NCI-H2029 (cell line): ENCODE measurements around the gene DNASE1L1.
A peak's percentile ranks its signal among the peaks of the same experiment; 100 is the strongest.

ENCODE experiments used
- DNase-seq: peaks from one replicate; lab custom pipeline; 2025; lab: John Stamatoyannopoulos, UW

DNASE1L1 gene

DNA sequence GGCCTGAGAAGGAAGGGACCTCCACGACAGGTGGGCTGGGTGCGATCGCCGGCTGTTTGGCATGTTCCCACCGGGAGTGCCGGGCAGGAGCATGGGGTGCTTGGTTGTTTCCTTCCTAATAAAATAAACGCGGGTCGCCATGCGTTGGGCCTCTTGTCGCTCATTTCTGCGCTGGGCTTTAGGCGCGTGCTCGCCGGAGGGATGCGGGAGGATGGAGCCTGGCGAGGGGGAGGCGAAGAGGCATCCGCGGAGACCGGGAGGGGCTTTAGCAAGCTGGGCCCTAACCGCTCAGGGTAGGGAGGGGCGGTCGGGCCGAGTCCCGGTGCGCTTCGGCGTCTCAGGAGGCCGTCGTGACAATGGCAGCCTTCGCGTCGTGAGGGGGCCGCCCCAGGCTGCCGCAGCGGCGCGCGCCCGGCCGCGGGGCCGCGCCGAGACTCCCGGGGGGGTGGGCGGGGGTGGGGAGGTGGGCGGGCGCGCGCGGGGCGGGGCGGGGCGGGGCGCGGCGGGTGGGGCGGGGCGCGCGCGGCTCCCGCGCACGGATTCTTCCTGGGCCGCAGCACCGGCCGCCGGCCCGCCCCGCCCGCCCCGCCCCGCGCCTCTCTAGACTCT lies 27.4 kb upstream of the DNASE1L1 start:
- no peak for DNase-seq

DNA sequence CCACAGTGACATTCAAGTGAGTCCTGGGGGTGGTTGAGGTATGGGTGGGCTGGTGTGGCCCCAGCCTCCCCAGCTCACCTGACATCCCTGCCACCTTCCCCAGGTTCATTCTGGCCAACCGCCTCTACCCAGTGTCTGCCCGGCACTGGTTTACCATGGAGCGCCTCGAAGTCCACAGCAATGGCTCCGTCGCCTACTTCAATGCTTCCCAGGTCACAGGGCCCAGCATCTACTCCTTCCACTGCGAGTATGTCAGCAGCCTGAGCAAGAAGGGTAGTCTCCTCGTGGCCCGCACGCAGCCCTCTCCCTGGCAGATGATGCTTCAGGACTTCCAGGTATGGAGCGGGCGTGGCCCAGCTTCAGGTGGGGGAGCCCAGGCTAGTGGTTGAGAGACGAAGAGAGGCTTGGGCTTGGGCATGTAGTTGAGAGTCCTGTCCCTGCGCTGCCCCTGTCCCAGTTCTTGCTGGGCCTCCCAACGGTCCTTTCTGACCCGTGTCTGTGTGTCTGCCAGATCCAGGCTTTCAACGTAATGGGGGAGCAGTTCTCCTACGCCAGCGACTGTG lies 26.2 kb upstream of the DNASE1L1 start:
- no peak for DNase-seq

DNA sequence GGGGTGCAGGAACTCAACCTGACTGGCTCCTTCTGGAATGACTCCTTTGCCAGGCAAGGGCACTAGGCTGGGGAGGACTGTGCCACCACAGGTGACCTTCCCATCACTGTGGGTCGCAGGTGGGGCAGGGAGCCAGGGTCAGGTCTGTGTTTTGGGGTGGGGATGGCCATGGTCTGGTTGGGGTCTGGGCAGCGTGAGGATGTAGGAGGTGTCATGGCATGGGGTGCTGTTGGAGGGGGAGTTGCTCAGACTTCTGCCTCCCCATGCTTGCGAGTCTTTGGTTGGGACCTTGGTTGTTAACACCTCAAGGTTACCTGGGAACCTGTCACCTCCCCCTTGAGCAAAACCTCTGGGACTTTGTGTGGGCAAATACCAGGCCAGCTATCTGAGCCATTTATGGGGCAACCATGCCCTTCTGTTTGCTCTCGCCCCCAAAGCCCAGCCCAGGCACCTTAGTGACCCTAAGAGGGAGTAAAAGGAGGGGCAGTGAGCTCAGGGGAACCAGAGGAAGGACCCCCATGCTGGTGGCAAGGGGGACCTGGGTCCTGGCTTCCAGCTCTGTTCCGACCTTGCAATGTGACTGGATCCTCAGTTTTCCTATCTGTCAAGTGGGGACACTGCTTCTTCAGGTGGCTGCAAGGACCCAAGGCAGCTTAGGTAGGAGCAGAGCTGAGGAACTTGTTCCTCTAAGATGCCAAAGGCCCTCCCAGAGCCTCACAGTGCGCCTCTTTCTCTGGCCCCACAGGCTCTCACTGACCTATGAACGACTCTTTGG lies 25.5 kb upstream of the DNASE1L1 start:
- no peak for DNase-seq

DNA sequence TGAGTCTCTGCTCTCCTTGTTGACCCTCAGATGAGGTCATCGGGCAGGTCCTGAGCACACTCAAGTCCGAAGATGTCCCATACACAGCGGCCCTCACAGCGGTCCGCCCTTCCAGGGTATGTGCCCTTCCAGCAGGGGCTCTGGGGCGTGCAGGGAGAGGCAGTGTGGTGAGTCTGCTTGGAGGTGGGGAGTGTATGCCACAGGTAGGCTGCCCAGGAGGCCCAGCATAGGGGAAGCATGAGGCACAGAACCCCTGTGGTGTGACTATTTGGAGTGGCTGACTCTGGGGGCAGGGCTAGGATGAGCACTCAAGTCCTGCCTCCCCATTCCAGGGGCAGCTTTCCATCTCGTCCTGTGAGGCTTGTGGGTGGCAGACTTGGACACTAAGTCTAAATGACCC lies 24.6 kb upstream of the DNASE1L1 start:
- DNase-seq, result no peak

DNA sequence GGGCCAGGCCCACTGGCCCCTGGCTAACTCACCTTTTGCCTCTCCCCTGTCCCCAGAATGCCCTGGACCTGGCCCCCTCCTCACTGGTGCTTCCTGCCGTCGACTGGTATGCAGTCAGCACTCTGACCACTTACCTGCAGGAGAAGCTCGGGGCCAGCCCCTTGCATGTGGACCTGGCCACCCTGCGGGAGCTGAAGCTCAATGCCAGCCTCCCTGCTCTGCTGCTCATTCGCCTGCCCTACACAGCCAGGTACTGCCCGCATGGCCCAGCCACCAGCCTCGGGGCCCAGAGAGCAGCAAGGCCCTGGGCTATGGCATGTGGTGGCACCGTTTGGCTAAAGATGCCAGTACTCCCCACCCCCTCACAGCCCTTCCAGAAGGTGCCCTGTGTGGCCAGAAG lies 23.2 kb upstream of the DNASE1L1 start:
- no peak for DNase-seq

DNA sequence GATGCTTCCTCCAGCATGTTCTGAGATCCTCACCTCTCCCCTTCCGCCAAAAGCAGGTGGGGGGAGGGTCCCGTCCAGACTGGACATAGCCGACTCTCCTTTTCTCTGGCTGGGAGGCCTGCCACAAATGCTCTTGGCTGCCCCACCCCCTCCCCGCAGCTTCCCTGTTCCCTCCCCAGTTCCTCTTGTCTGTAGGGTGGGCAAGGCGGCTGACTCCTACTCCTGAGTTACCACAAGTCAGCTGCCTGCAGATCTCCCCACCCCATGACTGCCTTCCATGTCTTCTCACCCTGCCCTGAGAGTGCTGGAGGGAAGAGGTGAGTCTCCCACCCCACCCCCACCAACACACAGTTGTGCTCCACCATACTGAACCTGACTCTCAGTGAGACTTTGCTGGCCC lies 22.3 kb upstream of the DNASE1L1 start:
- DNase-seq, result no peak

DNA sequence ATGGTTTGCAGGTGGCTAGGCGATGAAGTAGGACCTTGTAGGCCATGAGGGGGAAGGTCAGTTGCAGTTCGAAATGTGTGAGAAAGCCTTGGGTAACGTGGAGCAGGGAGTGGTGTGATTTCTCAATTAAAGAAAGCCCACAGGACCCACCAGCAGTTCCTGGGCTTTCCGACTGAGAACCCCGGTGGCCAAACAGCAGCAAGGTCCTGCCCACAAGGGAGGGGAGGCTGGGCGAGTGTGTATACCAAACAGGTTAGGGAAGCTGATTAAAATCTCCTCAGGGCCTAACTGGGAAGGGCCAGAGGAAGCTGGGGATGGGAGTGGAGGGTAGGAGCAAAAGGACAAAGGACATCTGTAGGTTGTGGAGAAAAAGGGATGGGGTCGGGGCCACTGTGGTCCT lies 21.9 kb upstream of the DNASE1L1 start:
- DNase-seq, result no peak

DNA sequence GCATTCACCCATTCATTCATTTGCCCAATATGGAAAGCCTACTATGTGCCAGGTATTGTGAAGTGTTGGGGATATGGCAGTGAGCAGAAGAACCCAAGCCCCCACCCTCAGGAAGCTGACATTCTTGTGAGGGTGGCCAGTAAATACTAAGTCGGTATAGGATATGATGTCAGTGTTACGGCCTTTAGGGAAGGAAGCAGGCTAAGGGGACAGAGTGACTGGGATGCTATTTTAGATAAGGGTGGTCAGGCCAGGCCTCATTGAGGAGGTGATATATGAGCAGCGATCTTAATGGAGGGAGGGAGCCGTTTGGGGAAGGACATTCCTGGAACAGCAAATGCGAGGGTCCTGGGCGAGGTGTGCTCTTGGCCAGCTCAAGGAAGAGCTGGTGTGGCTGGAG lies 21.4 kb upstream of the DNASE1L1 start:
- DNase-seq, result no peak

DNA sequence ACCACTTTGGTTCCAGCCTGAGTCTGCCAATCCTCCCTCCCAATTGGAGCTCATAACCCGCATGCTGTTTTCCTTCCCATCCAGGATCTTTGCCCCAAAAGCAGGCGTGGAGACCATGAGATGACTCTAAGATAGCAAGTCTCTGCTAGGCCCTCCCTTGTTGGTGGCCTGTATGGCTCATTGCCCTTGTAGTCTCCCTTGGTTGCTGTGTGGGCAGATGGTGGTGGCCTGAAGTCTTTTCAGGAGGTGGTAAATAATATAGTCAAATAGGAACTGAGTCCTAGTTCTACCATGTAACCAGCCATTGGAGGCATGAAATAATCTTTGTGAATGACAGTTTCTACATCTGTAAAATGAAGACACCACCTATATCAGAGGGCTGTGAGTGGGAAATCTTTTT lies 20.7 kb upstream of the DNASE1L1 start:
- DNase-seq, result no peak

DNA sequence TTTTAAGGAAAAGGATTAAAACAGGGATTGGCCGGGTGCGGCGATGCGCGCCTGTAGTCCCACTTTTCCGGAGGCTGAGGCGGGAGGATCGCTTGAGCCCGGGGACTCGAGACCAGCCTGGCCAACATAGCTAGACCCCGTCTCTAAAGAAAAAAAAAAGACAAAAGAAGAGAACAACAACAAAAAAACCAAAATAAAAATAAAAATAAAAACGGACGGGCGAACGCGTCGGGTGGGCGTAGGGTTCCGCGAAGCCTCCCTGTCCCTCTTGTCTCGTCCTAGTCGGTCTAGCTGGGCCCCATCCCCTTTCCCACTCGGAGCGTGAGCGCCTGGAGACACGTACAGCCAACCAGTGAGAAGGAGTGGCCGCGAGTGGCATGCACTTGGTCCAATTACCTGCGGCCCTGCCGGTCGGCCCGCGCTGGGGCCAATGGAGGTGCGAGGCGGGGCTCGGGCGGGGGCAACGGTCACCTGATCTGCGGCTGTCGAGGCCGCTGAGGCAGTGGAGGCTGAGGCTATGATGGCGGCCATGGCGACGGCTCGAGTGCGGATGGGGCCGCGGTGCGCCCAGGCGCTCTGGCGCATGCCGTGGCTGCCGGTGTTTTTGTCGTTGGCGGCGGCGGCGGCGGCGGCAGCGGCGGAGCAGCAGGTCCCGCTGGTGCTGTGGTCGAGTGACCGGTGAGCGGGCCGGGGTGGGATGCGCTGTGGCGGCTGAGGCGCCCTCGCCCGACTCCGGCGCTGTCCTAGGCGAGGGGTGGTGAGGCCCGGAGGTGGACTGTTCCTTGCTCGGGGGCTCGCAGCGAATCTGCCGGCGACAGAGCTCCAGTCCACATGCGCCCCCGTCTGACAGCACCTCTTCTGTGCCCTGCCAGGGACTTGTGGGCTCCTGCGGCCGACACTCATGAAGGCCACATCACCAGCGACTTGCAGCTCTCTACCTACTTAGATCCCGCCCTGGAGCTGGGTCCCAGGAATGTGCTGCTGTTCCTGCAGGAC lies 19.4 kb upstream of the DNASE1L1 start, which contains the start of gene ATP6AP1:
TSS of gene ATP6AP1 (plus strand) at position 502 of the 996 bp plus-strand sequence. CDS start at position 518, 16 bp downstream.
- DNase-seq, result peak; percentile 84

DNA sequence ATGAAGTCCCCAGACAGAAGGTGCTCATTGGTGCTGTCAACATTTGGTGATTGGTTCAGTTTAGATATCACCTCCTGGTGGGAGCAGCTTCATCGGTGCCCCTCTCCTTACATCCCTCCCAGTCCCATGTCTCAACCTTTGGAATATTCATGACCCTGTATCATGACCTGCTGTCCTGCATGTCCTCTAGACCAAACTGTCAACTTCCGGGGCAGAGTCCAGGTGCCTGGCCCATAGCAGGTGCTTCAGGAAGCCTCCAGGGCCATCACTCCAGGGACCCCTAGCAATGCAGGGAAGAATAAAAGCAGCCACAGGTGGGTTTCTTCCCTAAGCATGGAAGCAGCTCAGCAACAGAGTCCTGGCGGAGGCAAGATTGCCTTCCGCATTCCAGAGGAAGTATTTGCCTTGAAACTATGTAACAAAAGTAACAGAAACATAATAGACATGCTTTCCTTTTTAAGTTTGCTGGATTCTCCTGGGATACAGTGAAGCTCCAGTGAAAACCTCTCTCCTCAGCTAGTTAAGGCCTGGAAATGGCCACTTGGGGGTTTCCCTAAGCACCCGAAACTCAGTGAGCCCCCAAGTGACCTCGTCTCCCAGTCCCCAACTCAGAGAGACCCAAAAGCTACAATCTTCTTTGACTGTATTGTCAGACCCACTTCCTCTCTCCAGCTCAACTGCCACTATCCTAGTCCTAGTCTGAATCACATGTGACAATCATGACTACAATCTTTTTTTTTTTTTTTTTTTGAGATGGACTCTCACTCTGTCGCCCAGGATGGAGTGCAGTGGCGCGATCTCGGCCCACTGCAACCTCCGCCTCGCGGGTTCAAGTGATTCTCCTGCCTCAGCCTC lies 18.1 kb upstream of the DNASE1L1 start:
- DNase-seq, result no peak

DNA sequence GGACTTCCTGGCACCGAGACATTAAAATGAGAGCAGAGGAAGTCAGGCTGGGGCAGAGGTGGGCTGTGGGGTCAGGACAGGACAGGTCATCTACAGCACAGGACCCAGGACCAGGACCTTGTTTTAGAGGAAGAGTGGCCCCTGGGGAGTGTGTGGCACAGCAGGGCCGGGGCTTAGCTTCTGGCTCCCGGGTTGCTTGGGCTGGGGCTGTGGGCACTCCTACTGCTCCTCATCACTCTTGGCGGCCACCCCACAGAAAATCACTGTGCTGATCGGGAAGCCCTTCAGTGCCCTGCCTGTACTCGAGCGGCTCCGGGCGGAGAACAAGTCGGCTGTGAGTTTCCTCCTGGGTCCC lies 11.3 kb upstream of the DNASE1L1 start:
- DNase-seq, result no peak

DNA sequence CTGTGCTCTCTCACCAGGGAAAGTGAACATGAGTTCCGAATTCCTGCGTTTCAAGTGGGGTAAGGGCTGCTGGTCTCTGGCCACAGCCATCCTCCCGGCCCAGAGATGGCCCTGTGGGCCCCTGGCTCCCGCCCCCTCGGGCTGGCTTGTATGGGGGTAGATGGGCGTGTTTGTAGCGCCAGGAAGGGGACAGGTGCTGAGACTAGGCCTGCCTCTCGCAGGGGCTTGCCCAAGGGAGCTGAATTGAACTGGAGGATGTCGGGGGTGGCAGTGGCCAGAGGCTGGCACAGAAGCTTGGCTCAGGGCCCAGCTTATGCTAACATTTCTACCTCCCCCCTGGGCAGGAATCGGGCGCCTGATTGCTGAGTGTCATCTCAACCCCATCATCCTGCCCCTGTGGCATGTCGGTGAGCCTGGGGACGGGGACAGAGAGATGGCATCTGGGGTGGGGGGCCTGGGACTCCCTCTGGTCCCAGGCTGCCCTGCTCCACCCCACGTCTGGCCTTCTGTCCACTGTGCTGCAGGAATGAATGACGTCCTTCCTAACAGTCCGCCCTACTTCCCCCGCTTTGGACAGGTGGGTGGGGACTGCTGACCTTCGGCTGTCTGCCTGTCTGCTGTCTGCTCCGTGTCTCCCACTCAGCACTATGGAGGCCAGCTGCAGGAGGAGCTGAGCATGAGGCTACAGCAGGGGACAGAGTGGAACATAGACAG lies 10.8 kb upstream of the DNASE1L1 start:
- DNase-seq, result peak; percentile 13

DNA sequence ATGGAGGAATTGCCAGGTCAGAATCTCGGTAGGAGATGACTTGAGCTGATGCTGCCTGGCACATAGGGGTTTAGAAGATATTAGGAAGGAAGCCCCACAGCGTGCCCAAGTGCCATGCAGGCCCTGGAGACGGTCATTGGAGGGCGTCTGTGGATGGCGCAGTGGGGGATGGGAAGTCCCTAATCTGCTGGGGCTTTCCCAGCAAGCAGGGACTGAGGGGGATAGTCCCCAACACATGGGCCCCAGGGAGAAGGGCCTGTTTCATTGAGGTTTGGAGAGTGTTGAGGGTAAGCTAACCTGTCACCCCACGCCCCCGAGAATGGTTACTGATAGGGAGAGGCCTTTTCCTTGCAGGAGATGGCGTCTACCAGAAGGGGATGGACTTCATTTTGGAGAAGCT lies 10.1 kb upstream of the DNASE1L1 start:
- no peak for DNase-seq

DNA sequence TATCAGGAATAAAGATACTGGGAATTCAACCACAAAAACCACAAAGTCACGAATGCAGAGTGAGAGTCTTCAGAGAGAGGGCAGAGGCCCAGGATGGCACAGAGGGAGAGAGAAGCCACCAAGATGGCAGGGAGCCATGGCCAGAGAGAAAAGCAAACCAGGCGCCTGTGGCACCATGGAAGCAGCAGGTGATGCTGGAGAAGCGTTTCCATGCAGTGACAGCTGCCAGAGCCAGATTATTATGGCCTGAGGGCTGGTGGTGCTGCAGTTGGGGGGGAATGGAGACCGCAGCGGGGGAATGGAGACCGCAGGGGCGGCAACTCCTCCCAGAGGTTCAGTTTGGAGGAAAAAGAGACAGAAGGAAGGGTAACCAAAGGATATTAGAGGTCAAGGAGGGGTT lies 8.1 kb upstream of the DNASE1L1 start:
- peak; percentile 40 for DNase-seq

DNA sequence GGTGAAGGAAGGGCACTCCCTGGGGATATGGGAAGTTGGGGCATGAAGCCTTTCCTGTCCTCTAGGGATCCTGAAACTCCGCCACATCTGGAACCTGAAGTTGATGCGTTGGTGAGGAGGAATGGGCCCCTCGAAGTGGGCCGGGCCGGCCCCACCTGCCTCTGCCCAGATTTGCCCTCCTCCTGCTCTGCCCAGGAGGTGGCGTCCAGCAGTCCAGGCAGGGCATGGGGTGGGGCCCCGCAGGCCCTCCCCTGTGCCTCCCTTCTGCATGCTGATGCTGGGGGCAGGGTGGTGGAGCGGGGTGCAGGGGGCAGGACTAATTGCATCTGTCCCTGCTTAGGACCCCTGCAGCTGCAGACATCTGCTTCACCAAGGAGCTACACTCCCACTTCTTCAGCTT lies 4.1 kb upstream of the DNASE1L1 start:
- DNase-seq, result no peak

DNA sequence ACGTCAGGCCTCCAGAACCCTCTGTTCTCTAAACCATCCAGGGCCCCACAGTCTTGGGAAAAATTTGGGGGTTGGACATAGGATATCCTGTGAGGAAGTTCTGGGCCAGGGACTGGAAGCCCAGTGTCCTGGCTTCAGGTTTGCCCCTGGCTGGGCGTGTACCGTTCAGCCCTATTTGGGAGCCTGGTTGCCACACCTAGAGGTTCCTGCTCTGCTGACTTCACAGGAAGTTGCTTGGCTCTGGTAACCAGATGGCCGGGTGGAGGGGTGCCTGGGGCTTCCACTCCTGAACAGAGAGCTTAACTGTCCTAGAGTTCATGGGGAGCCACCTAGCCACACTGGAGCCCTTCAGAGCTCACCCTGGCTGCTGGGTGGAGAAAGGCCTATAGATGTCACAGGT lies 3.4 kb upstream of the DNASE1L1 start:
- no peak for DNase-seq

DNA sequence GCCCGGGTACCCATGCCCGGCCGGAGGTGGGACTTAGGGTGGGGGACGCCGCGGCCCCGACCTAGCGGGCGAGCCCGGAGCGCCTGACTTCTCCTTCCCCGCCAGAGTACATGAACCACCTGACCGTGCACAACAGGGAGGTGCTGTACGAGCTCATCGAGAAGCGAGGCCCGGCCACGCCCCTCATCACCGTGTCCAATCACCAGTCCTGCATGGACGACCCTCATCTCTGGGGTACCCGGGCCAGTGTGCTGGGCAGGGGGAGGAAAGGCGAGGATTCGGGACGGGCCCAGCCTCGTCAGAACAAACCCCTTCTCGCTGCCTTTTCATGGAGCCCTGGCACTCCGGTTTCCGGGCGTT lies 2.9 kb upstream of the DNASE1L1 start:
- DNase-seq, result peak; percentile 13

DNA sequence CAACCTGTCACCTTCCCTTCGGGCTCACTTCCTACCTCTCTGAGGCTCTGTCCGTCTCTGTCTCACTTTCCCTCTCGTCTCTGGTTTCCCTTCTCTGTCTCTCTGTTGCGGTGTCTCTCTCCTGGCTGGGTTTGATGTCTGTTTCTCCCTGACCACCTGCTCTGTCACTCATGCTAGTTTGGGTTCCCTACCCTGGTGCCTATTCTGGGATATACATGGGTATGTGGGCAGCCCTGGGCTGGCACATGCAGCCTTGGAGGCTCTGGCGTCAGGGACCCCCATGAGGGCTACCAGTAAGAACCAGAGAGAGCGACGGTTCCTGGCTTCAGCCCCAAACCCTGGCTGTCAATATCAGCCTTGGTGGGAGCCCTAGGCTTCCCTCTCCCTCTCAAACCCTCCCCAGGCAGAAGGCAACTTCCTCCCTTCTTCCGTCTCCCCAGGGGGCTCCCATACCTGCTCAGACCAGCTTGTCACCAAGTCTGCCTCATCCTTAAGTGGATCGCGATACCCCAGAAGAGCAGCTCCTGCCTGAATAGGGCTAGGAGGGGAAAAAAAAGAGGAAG lies 314 bp downstream of the DNASE1L1 start:
- DNase-seq, result no peak

DNA sequence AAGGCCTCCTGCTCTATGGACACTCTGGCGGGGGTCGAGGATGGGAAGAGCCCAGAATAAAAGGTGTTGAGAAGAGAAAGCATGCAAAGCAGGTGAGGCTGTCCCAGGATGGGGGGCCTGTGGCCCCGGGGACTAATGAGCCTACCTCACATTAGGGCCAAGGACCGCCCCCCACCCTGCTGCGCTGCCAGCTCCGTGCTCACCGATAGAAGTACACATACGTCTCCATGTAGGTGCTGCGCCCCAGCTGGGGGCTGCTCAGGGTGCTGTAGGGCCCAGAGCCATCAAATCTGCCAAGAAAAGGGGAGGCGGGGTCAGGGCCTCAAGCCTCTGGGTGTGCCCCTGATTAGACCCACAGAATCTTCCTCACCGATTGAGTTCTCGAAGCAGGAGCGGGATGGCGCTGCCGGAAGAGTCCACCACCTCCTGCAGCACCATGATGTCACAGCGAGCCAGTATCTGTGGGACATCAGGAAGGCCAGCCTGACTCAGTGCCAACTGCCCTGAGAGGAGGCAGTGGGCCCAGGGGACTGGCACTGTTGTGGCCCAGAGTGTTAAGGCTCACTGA lies 4.3 kb downstream of the DNASE1L1 start:
- no peak for DNase-seq
